NCI-H1048 (cell line): ENCODE results near the gene S100A2.

Experiments
- DNase-seq: peaks from one replicate; lab custom pipeline; 2025; lab: John Stamatoyannopoulos, UW

S100A2 gene

DNA sequence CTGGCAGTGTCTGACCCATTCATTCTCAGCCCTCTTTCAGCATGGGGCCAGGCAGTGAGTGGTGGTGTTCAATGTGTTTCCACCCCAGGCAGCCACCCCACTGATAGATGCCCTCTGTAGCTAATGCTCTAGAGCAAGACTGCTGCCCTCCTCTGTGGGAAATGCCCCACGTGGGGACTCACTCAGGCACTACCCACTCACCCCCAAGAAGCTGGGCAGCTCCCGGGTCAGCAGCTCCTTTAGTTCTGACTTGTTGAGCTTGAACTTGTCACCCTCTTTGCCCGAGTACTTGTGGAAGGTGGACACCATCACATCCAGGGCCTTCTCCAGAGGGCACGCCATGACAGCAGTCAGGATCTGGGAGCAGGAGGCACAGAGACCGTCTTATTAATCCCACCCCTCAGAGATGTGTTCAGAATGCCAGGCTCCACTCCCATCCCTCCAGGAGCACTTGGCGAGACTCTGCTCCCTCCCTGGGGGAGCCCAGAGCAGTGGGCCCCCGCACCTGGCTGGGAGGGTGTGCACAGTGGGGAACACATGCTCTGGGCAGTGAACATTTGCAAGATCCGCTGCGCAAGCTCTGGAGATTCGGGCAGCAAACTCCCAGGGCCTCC, 21.1 kb downstream of the S100A2 start:
- no peak for DNase-seq

DNA sequence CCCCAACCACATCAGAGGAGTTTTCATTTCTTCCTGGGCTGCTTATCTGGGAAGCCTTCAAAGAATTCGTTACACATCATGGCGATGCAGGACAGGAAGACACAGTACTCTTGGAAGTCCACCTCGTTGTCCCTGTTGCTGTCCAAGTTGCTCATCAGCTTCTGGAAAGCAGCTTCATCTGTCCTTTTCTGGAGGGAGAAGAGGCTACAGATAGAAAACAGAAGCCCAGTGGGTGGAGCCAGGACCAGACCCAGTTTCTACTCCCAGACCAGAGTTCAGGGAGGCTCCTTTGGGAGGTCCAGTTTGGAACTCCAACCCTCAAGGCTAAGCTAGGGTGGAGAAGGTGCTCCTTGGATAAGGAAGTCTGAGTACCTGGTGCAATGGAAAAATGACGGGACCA, 21.9 kb downstream of the S100A2 start:
- no peak for DNase-seq

DNA sequence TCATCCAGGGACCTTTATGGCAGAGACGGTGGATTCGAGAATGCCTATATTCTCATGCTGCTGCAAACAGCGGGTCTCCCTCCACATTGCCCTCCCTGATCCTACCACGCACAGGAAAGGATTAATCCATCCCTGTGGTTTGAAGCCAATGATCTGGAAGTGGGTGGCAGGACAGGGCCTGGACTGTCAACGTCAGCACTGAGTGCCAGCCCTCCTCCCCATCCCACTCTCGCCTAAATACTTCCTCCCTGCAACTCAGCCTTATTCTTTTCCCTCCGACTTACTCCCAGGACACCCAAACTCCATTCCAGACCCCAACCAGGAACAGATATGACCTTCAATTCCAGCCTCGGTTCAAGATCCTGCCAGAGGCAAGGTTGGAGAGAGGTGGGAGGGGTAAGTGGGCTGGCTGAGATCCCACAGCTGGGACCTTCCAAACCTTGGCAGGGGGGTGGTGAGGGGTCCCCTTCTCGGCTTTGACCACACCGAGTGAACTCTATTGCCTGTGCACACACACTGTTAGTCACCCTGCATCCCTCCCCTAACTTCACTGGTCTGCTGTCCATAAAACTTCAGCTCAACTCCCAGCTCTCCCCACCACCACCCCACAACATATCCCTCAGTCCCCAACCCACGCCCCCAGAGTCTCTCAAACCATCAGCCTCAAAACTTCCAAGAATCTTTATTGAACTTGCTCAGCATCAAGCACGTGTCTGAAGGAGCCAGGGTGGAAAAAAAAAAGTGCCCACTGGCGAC, 22.5 kb downstream of the S100A2 start:
- DNase-seq, result no peak

DNA sequence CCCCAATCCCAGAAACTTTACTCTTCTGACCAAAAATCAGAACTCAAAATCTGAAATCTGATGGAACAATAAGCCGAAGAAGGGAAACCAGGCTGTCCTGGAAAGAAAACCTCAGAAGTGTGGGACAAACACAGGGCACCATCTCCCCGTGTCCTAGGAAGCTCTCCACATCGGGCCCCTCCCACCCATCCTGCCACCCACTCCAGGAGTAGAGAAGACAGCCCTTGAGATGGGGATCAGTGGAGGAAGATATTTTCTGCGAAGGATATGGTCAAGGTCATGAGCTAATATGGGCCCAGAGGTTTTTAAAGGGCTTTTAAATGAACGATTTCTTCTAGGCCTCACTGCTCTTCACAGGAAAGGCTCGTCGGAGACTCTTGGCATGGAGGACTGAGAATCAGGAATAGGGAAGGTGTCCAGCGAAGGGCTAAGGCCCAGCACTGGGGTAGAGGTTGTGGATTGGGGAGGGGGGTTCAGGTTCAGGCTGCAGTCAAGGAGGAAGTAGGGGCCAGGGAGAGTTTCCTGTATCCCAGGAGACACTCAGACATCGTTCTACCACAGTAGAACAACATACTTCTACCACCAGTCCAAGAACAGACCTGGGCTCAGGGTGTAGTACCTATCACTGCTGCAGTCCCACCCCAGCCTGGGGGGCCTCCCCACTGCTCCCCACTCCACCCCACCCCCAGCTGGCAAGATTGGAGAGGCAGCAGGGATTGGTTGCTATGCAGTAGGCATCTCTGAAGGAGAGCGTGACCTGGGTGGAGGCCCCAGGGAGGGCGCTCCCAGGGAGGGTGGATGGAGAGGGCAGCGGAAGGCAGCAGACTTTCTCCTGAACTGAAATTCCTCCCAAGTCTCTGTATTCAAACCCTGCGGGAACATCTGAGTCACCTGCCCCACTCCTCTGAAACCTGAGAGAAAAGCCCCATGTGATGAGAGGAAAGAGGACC, 23.7 kb downstream of the S100A2 start:
- no peak for DNase-seq

DNA sequence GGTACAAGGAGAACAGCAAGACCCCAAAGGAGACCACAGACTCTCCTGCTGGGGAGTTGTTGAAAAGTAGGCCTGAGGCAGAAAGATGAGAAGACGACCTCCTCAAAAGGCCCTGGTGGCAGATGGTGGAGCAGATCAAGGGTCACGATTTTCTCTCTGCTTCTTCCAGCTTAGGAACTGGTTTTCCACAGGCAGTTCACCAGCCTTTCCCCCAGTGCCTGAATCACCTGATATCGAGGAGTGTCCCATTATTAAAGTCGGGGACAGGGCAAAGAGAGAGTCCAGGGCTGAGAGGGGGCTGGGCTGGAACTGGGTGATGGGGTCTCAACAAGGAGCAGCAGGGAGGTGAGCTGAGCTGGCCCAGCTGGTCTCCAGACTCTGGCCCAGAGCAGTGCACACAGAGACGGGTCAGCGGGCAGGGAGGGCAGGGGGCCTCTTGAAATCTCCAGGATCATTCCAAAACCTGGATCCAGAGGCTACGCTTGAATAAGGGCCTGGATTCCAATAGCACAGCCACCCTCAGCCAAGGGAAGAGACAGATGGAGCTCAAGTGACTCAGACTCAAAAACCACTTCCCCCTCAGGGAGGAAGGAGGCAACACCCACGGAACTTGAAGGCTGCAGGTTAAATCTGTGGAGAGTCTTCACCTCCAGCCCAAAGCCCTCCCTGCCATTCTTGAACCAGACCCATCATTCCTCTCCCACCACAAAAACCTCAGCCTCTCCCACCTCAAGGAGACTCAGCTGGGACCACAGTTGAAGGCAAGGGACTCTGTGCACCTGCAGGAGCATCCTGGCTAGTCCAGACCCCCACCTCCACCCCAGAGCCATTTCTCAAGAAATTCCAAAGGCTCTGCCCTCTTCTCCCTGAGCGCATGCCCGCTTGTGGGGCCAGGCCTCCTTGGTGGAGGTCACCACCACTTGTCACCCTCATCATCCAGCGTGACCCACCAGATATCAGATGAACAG, 25.0 kb downstream of the S100A2 start, which contains the start of gene S100A5:
Gene S100A5, minus strand, starts transcription at position 541 of the 968 bp plus-strand sequence. CDS start 743 bp downstream, outside the sequence.
- DNase-seq, result no peak

DNA sequence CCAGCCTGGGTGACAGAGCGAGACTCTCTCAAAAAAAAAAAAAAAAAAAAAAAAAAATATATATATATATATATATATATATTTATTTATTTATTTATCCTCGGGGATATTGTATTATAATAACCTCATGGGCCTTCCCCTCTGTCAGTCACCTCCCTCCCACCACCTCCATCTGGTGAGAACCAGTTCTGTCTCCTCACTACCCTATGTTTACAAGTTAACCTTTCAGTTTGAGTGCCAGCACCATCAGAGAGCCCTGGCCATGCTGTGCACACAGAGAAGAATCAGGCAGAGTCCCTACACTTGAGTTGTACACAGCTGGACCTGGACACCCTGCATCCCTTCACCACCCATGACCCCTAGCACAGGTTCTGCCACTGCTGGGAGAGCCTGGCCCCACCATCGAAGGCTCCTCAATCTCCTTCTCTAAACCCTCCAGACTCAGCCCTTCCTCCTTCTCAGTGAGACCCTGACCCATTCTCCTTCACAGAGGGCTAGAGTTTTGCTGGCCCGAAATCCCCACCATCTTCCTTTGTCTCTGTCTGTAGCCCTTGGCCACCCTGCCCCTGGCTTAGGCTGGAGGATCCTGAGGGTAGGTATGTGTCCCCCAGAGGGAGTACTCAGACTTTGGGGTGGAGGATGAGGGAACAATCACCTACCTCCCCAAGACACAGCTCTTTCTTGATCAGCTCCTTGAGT, 26.1 kb downstream of the S100A2 start:
- no peak for DNase-seq

DNA sequence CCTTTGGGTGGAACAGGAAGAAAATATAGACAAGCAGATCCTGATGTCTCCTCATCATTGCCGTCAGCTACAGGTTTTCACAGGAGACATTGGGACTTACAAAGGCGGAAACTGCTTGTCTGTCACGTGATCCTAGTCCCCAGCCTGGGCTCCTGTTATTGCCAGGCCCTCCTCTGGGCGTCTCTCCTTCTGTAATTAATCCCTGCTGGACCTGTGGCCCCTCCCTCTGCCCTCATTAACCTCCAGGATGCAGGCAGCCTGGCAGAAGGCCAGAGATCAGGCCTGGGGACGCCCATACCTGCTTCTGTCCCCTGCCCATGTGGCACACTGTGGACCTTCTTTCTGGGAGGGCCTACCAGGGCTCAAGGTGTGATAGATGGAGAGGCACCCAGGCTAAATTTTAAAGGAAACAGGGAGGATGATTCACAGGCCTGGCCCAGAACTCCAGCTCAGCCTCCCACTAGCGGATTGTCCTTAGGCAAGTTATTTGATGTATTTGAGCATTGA, 27.3 kb downstream of the S100A2 start:
- no peak for DNase-seq

DNA sequence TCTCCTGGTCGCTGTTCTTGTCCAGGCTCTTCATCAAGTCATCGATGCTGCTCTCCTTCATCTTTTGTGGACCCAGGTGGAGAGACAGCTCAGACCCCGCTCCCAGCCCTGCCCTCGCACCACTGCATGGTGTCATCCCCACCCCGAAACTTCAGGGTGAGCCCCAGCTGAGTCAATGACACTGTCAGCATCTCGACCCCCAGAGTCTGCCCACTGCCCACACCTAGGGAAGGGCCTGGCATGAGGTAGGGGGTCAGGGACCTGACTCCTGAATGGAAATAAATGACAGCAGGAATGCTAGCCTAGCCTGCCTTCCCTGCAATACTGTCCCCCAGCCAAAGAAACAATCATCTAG, 28.3 kb downstream of the S100A2 start:
- no peak for DNase-seq

DNA sequence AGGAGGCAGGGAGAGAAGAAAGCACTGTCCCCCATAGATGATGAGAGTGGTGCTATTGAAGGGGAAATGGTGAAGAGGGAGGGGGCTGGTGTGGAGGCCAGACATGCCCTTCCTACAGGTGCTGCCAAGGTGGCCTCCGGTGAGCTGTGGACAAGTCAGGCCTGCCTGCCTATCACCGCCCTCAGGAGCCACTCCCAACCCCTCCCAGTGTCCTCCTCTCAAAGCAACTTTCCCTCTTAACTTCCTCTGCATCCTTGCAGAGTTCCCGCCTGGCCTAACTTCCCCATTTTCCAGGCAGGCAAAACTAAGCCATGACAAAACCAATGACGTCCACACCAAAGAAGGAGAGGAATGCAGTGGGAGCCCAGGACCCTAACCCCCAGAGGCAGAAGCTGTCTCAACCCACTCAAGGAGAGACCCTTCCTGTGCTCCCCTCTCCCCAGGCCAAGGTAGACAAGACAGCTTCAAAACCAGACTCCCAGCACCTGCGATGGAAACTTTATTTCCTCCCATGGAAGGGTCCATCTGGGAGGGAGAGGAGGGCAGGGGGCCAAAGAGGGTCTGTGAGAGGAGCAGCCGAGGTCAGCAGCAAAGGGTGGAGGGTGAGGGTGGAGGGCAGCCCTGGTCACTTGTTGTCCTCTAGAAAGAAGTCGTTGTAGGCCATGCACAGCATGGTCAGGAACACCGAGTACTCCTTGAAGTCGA, 28.8 kb downstream of the S100A2 start:
- DNase-seq, result no peak

DNA sequence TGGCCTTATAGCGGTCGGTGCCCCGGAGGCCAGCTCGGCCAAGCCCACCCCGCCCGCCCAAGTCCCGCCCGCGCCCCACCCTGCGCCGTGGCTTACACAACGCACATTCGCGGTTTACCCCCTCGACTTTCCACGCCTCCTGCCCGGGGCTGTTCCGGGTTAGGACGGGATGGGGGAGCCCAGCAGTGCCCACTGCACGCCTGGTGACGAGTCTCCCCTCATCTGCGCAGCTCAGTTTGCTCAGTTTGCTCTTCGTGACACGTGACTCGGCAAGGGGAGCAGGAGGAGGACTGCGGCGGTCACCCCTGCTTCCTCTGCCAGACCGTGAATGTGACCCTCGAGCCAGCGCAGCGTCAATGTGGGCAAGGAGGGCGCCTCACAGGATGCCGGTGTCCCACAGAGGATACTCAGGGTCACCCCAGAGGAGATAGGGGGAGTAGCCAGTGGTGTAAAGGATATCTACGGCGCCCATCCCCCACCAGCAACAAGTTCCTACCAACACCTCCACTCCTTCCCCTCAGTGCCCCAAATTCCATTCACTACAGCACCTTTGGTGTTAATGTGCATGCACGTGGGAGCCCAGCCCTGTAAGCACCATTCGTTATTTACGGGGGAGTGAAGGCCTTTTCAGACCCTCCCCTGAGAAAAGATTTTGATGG, 29.5 kb downstream of the S100A2 start:
- DNase-seq, result no peak

DNA sequence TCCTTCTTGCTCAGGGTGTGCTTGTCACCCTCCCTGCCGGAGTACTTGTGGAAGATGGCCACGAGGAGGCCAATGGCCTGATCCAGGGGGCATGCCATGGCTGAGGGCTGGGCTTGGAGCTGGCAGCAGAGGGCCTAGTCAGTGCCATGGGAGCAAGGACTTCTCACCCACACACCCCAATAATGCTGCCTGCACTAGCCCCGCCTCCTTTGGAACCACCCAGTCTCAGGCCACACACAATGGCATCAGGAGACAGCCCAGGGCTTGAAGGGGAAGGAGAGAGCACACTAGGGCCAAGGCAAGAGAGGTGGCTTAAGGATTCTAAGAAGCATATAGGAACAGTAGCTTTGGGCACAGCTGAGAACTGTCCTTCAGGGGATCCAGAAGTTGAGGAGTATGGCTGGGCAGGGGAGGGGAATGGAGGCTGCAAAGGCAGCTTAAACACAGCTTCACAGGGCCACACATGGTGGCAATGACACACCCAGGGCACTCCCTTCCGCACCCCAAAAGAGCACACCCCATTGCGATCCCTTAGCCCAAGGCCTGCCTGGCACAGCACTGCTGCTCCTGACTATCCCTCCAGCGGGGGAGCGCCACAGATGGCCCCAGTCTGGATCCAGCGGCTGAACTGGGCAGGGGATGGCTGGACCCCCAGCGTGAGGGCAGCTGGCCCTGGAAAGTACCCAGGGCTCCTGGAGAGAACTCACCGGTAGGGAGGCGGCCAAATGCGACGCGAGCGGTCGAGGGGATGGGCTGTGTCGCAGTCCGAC, 30.2 kb downstream of the S100A2 start, which contains the start of gene S100A6:
Gene S100A6, minus strand, starts transcription at position 750 of the 770 bp plus-strand sequence. Its CDS starts 652 bp downstream, at position 98.
- DNase-seq, result no peak

DNA sequence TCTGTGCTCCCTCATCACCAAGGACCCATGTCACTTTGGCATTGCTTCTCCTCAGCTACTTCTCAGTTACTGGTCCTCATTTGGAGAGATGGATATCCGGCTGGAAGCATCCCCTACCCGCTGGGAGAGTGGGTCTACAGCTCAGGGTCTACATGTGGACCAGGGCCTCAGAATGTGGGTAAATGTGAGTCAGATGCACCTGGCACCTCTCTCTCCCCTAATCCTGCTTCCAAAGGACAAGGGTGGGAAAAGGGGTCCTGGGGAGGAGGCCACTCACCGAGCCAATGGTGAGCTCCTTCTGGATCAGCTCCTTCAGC, 30.8 kb downstream of the S100A2 start:
- DNase-seq, result no peak

DNA sequence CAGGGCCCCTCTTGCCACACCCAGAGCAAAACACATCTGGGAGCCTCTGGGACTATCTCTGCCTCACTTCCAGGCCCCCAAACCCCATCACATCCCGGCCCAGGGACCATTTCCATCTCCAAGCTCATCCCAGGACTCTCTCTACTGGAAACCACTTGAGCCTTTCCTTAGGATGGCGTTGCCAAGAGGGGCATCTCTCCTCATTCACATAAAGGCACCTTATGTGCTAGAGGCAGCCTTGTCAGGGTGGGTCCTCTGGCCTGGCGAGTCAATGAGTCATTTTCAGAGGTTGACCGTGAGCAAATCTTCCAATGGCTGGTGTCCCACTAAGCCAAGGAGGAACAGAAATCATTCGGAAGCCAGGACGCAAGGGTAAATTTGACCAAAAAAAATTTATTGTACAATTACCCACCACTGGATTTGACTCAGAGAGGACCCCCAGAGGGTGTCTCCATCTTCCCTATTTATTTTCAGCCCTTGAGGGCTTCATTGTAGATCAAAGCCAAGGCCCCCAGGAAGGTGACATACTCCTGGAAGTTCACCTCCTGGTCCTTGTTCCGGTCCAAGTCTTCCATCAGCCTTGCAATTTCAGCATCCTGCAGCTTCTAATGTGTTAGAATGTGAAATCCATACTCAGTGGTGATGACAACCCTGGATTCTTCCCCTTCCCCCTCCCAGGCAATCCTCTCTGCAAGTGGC, 31.3 kb downstream of the S100A2 start:
- DNase-seq, result no peak

DNA sequence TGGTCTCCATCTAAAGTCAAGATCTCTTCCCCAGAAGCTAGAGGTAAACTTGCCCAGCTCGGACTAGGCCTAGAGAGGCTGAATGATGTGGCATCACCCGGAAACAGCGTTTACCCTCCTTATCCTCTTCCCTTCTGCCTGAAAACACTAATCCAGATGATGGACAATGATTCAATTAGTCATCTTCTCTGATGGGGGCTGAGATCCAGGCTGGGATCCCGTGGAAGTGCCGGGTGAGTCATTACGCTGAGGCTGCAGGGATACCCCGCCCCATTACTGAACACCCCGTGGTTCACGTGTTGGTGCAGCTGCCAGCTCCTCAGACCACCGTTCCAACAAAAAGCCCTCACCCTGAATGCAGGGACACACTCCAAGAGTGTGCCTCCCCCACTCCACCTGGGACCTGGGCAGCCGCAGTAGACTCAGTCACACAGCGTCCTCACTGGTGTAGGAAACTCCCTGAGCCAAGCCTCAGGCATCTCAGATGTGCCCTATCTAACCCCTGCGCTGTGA, 31.9 kb downstream of the S100A2 start:
- DNase-seq, result no peak

DNA sequence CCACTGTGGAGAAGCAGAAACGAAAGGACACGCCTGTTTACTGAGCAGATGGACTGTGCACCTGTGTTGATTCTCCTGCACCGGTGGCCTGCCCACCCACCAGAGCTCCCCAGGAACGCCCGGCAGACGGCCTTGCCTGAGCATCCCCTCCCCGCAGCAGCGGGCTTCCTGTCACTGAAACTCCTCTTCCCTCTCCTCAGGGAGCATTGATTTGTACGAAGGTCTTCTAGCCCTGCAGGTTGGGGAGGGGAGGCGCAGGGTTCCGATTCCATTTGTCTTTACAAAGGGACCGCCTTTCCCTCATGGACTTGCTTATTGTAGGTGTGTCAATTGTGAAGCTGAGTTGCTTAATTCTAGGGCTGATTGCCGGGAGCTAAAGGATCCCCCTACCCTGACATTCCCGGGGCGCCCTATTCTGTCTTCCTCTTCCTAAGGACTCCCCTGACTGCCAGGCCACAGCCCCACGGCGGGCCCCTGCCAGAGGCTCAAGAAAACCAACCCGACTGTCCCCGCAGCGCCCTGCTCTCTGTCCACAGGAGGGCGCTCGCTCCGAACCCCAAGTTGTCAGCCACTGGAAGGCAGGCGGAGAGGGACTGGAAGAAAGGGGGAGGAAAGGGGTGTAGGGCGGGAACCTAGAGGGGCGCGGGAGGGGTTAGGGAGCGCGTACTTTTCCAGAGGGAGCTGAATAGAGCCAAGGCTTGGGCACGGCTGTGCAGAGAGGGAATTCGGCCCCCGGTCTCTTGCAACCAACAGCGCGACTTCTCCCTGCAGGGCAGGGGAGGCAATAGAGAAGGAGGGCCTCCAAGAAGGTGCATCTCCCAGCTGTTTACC, 32.7 kb downstream of the S100A2 start:
- DNase-seq, result no peak

DNA sequence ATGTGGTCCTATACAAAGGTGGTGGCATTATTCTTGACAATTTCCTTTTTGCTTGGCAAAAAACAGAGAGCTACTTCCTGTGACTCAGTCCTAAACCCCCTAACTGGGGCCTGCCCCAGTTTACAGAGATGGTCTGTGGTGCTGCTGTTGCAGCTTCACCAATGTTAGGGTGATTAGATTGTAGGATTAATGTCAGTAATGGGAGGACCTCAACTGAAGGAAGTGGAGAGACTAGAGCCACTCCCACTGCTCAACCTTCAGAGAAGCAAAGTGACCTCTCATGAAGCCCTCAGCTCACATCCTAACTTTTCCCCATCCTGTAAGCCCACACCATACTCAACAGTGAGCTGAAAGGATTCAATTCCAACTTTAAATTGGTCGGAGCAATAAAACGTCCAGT, 33.5 kb downstream of the S100A2 start:
- DNase-seq, result no peak

DNA sequence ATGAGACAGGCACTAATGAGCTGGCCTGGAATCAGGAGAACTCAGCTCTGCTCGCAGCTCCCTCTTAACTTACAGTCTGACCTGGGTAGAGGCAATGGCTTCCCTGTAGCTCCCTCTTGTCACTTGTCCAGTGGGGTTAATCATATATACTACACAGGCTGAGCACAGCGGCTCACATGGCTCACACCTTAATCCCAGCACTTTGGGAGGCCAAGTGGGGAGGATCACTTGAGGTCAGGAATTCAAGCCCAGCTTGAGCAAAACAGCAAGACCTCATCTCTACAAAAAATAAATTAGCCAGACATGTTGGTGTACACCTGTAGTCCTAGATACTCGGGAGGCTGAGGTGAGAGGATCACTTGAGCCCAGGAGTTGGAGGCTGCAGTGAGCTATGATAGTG, 34.0 kb downstream of the S100A2 start:
- DNase-seq, result no peak
